Measurements from ENCODE around the gene RETREG1. TPM values are rescaled to one million over a fixed set of nuclear protein-coding genes. Genes with fewer than 3 reads are reported as not detected.

RETREG1 gene
- total and polyA plus RNA-seq, 11 donors, result 24.5 to 219 (median 169) TPM

DNA sequence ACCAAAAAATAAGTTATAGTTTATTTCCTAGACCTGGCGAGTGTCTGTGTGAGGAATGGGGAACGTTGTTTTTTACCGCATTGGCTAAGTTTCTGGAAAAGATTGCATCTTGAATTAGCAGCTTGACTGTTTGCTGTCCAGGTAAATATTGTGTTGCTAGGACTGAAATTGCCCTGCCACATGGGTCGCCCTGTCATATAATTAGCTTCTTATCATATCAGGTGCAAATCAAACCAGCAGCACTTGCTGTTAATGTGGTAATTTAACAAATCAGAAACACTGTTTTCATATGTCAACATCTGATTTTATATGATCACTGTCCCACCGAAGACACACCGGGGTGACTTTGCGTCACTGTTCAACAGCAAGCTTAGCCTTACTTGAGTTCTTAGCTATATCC is 87.5 kb downstream of the RETREG1 start:
- DNase-seq, result no peak
- Histone ChIP-seq H3K36me3 (no peaks in the 10 kb centered on the region), H3K4me1 (peaks cover 0 to 45% (median 6%) of the 10 kb centered on the region in 12 donors), H3K9me3 (no peaks in the 10 kb centered on the region), H3K27me3 (no peaks in the 10 kb centered on the region), H3K27ac (peak overlapping the region; percentile 8 to 83 (median 55)), H3K4me3 (no peak overlapping the region)
- TF ChIP-seq, protein P1, sequence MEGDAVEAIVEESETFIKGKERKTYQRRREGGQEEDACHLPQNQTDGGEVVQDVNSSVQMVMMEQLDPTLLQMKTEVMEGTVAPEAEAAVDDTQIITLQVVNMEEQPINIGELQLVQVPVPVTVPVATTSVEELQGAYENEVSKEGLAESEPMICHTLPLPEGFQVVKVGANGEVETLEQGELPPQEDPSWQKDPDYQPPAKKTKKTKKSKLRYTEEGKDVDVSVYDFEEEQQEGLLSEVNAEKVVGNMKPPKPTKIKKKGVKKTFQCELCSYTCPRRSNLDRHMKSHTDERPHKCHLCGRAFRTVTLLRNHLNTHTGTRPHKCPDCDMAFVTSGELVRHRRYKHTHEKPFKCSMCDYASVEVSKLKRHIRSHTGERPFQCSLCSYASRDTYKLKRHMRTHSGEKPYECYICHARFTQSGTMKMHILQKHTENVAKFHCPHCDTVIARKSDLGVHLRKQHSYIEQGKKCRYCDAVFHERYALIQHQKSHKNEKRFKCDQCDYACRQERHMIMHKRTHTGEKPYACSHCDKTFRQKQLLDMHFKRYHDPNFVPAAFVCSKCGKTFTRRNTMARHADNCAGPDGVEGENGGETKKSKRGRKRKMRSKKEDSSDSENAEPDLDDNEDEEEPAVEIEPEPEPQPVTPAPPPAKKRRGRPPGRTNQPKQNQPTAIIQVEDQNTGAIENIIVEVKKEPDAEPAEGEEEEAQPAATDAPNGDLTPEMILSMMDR (IDR thresholded peaks at IDR 0.05), result no peak
- no peak for TF ChIP-seq POLR2A (IDR thresholded peaks at IDR 0.05)
- ATAC-seq, result no peak
- intact Hi-C loops (cut with DNase I), result no loop called here
- 43 to 63% (median 59%) methylated on average over 7 of the region's 7 CpGs for WGBS, 4 donors

DNA sequence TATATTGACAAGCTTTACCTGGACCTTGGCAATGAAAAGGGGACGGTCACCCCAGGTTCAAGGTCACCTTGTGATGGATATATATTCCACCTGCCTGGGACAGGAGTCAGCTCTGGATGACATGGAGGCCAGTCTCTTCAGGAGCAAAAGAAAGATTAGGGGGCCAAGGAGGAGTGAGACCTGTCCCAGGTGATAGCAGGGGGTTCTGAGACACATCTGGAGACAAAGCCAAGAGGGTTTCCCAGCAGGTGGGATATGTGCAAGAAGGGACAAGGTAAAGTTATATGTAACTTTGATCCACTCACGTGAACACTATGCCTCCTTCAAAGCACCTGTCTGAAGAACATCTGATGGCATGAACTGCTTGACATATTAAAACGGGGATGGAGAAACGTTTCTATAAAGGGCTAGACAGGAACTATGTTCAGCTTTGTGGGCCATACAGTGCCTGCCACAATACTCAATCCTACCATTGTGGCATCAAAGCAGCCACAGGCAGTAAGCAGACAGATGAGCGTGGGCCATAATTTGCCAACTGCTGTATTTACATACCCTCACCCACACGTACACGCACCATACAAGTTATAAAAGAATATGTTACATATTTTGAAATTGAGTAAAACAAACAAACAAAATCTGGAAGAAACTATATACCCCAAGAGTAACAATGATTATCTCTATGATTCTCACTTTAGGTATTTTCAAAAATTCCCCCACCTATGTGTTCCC is 88.3 kb downstream of the RETREG1 start:
- no peaks in the 10 kb centered on the region for H3K9me3 ChIP-seq
- no peaks in the 10 kb centered on the region for H3K36me3 ChIP-seq
- peaks cover 0 to 48% (median 5%) of the 10 kb centered on the region in 12 donors for H3K4me1 ChIP-seq
- H3K27me3 ChIP-seq, result no peaks in the 10 kb centered on the region
- ATAC-seq, result no peak
- H3K27ac ChIP-seq, result peak overlapping the region in 11 of 12 donors; percentile 5 to 83 (median 54)
- TF ChIP-seq POLR2A (IDR thresholded peaks at IDR 0.05), result no peak
- TF ChIP-seq, protein P1 (IDR thresholded peaks at IDR 0.05), result no peak
- no peak overlapping the region for H3K4me3 ChIP-seq
- DNase-seq, result no peak
- intact Hi-C loops (cut with DNase I), result no loop called here
- 72 to 75% (median 74%) methylated on average over 7 of the region's 7 CpGs for WGBS, 4 donors

DNA sequence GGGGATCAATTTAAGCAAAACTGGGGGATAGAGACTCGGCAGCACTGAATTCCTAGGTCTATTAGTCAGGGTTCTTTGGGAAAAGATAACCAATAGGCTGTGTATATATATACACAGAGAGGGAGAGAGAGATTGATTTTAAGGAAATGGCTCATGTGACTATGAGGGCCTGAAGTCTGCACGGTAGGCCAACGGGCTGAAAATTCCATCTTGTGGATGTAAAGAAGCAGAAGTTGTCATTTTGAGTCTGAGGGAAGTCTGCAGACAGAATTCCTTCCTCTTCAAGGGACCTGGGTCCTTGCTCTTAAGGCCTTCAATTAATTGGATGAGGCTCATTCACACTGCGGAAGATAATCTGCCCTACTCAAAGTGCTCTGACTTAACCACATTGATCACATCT is 91.1 kb downstream of the RETREG1 start:
- ATAC-seq (no peak), DNase-seq (no peak)
- no peak overlapping the region for H3K27ac ChIP-seq
- H3K27me3 ChIP-seq, result no peaks in the 10 kb centered on the region
- intact Hi-C loops (cut with DNase I), result no loop called here
- H3K9me3 ChIP-seq, result no peaks in the 10 kb centered on the region
- whole genome bisulfite sequencing, 4 donors, result 58 to 63% (median 60%) methylated on average over 4 of the region's 4 CpGs
- peaks cover 0 to 42% (median 8%) of the 10 kb centered on the region in 12 donors for H3K4me1 ChIP-seq
- TF ChIP-seq, protein P1 (IDR thresholded peaks at IDR 0.05), result no peak
- no peak for TF ChIP-seq POLR2A (IDR thresholded peaks at IDR 0.05)
- no peaks in the 10 kb centered on the region for H3K36me3 ChIP-seq
- H3K4me3 ChIP-seq, result no peak overlapping the region

DNA sequence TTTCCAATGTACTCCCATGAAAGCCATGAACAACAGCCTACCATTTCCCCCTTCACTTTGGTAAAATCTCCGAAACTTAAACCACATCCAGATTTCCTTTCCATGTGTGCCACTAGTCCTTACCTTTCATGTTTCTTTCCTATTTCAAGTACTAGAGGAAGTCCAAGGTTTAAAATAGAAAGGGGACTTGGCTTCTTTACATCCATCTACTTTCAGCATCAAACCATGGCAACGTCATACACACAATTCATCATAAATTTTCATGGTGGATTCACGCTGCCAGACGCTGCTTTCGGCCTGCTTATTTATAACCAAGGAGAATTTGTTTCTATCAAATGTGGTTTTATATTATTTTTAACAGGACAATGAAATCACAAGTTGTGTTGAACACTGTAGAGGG is 92.5 kb downstream of the RETREG1 start:
- no peak overlapping the region for H3K4me3 ChIP-seq
- intact Hi-C loops (cut with DNase I), result no loop called here
- H3K4me1 ChIP-seq, result peaks cover 0 to 35% (median 8%) of the 10 kb centered on the region in 12 donors
- no peak for ATAC-seq
- no peaks in the 10 kb centered on the region for H3K36me3 ChIP-seq
- H3K9me3 ChIP-seq, result no peaks in the 10 kb centered on the region
- peak overlapping the region in 2 of 12 donors; percentile 2 to 51 for H3K27ac ChIP-seq
- WGBS, 4 donors, result 59 to 68% (median 61%) methylated on average over 5 of the region's 5 CpGs
- TF ChIP-seq, protein P1 (IDR thresholded peaks at IDR 0.05), result no peak
- no peak for TF ChIP-seq POLR2A (IDR thresholded peaks at IDR 0.05)
- DNase-seq, result no peak
- no peaks in the 10 kb centered on the region for H3K27me3 ChIP-seq

Data from heart left ventricle (tissue), 16 donors.